PFSK-1 (cell line): ENCODE data around the gene IL17RD.

Source experiments
- POLR2AphosphoS5 ChIP-seq: IDR thresholded peaks from 2 replicates; pipeline ENCODE4 v1.6.1; 2012; ENCODE audit warnings: low read depth, mild to moderate bottlenecking, control low read depth, low read length, moderate library complexity
- REST ChIP-seq, 2 experiments: IDR thresholded peaks; 2 replicates each; pipeline versions ENCODE4 v1.6.1 to v1.8.0; 2011 to 2012; ENCODE audit warnings: low read depth in 2 of 2, low read length in 2 of 2, control low read depth in 1 of 2, inconsistent platforms in 1 of 2, mild to moderate bottlenecking in 1 of 2, moderate library complexity in 1 of 2; ENCODE audit not compliant: insufficient read depth in 1 of 2
- TAF1 ChIP-seq: IDR thresholded peaks from 2 replicates; pipeline ENCODE4 v1.6.1; 2012; ENCODE audit warnings: low read length, control low read depth, borderline replicate concordance; ENCODE audit not compliant: insufficient read depth

GRCh38 chr3:57048728-57049127, 116.4 kb downstream of the IL17RD start:
- TF ChIP-seq REST (IDR thresholded peaks at IDR 0.05; ENCODE audit: insufficient read depth in 1 of 2, low read depth in 2 of 2, low read length in 2 of 2) (no peak), POLR2AphosphoS5 (no peak), TAF1 (no peak)
